NCI-H1436 (cell line): ENCODE data around the gene ANTXRL.
"Not testable (repeated sequence)": the region's sequence is repeated elsewhere in the genome, so short reads cannot be mapped to it uniquely, and the experiment has no call there.

Source experiments
- DNase-seq: peaks from one replicate; lab custom pipeline; 2025; lab: John Stamatoyannopoulos, UW

Gene ANTXRL

DNA sequence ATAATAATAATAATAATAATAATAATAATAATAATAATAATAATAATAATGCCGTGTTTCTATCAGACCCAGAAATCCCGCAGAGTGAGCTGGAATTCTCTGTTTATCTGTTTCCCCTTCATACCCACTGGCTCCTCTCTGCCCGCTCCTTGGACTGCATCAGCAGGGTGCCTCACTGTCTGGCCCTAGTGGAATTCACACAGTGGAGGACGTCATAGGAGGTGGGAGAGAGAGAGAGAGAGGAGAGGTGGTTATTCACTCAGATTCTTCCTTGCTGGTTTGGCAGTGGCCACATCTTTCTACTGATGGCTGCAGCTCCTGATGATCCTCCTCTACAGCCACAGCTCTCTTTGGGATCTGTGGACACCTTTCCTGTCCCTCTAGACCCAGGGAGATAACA is 78.7 kb downstream of the ANTXRL start:
- not testable (repeated sequence) for DNase-seq

DNA sequence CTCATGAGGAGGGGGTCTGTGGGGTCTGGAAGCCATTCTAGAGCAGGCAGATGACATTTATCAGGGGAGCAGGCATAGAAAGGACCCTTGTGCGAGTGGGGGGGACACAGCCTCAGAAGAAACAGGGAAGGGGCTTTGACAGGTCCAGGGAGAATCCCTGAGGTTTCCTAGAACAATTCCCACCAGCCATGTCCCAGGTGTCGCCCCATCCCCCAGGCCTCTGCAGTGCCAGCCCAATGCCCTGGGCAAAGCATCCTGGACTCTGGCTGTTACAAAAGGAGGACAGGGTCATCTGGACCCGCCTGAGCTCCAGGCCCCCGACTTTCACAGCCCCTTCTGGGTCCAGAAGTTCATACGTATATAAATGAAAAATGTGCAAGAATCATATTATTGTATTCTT is 80.4 kb downstream of the ANTXRL start:
- DNase-seq, result not testable (repeated sequence)

GRCh38 chr10:46367666-46368240 is 81.0 kb downstream of the ANTXRL start:
- DNase-seq, result not testable (repeated sequence)

DNA sequence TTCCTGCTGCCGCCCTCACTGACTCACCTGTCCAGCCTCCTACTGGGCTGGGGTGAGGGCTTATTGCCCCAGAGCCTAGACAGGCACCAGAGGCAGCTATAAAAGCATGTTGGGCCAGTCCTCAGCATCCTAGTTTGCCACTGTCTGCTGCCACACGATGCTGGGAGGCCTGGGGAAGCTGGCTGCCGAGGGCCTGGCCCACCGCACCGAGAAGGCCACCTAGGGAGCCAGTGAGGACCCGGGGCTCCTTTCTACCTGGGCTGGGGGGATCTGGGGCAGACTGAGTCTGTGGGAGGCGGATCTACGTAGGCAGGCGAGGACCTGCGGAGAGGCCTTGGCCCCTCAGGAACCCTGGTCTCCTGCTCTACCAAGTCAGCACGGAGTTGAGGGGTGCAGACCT is 82.2 kb downstream of the ANTXRL start:
- DNase-seq, result not testable (repeated sequence)

DNA sequence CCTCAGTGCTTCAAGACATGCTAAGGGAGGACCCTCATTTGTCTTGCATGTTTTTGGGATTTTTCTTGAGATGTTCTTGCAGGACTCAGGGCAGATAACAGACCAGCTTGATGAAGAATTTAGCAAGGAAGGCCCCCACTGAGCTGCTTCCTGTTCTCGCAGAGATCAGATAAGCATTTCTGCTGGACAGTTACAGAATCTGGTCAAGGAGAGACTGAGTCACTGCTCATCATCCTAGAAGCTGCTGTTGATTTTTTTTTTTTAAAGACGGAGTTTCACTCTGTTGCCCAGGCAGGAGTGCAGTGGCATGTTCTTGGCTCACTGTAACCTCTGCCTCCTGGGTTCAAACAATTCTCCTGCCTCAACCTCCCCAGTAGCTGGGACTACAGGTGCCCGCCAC is 87.6 kb downstream of the ANTXRL start:
- DNase-seq, result not testable (repeated sequence)

- not testable (repeated sequence) for DNase-seq
Observed at GRCh38 chr10:46375406-46375805, 88.6 kb downstream of the ANTXRL start, which contains the start of gene ANXA8L1. ANXA8L1 (plus strand) TSS chr10:46375776; CDS start chr10:46375852, 76 bp downstream.

- DNase-seq, result not testable (repeated sequence)
Observed at GRCh38 chr10:46377022-46377421, 90.2 kb downstream of the ANTXRL start.

GRCh38 chr10:46377651-46378050 is 90.9 kb downstream of the ANTXRL start:
- not testable (repeated sequence) for DNase-seq

DNA sequence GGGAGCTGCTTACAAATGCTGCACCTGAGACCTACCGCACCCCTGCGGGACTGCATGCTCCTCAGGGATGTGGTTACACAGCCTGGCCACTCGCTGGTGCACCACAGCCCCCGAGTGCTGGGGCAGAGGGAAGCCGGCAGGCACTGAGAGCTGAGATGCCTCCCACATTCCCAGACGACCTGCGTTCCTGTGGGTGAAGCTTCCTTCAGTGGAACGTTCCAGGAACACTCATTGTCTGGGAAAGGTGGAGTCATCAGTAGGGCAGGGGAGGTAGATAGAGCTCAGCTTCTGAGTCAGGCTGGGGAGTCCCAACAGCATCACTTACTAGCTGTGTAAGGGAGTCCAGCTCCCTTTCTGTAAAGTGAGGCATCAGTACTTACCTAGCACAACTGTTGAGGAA is 91.3 kb downstream of the ANTXRL start:
- DNase-seq, result not testable (repeated sequence)

- DNase-seq, result not testable (repeated sequence)
Observed at GRCh38 chr10:46379233-46379848, 92.5 kb downstream of the ANTXRL start.
